Activated CD4-positive, alpha-beta T cell treated with anti-CD3 and anti-CD28 coated beads, Interleukin-2, amount 10 ng/mL, durations not matched to agents 7 days and 5 days (primary cell): ENCODE results near the gene INSIG1. TPM values are rescaled to one million over a fixed set of nuclear protein-coding genes. Genes with fewer than 3 reads are reported as not detected.
A peak's percentile ranks its signal among the peaks of the same experiment; 100 is the strongest.

Experiments used
- CTCF ChIA-PET: fragments of 350-600 bp; sonication (Branson Sonifier 250); formaldehyde crosslinking; loops from one replicate; lab custom pipeline; 2021; ENCODE audit warnings: antibody characterized with exemption; lab: Charles Lee
- POLR2A ChIA-PET: fragments of 350-600 bp; sonication (Branson Sonifier 250); formaldehyde crosslinking; loops from one replicate; lab custom pipeline; 2021; ENCODE audit warnings: antibody characterized with exemption; lab: Charles Lee
- DNase-seq: peaks from one replicate; pipeline ENCODE4 v3.0.0-alpha.2; 2020
- H3K27ac Mint-ChIP-seq: one replicate; pipeline ENCODE4 v1.8.0; 2021; ENCODE audit warnings: mild to moderate bottlenecking, moderate library complexity, mixed read lengths
- H3K27me3 Mint-ChIP-seq: one replicate; pipeline ENCODE4 v1.8.0; 2021; ENCODE audit warnings: mixed read lengths
- H3K36me3 Mint-ChIP-seq: one replicate; pipeline ENCODE4 v1.8.0; 2021; ENCODE audit warnings: low read depth, mixed read lengths
- H3K4me1 Mint-ChIP-seq: one replicate; pipeline ENCODE4 v1.8.0; 2021; ENCODE audit warnings: mixed read lengths
- H3K4me3 Mint-ChIP-seq: one replicate; pipeline ENCODE4 v1.8.0; 2021; ENCODE audit warnings: mild to moderate bottlenecking, moderate library complexity, mixed read lengths
- H3K9me3 Mint-ChIP-seq: one replicate; pipeline ENCODE4 v1.8.0; 2021; ENCODE audit warnings: mixed read lengths
- total RNA-seq, 2 experiments: library from RNA; stranded (reverse); gene quantifications; one replicate each; pipeline ENCODE4 v1.2.3, GENCODE V29; 2021

The INSIG1 gene
- total RNA-seq, 2 experiments from 2014 or later, result 69.3 to 71.2 TPM

DNA sequence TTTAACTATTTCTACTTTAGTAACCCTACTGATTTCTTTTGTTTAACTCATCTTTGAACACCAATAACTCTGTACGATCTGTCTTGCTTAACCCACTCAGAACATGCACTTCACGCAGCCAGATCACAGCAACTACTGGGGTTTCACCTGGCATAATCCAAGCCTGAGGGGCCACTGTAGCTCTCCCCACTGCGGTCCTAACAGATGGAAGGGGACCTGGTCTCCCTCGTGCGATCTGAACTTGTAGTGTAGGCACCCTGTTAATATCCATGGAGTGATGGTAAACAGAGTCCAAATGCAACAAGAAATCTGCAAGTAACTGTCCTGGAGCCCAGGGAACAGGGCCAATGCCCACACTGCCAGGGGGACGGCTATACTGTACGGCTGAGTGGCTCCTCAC, 45.5 kb downstream of the INSIG1 start:
- ChIA-PET CTCF (interaction anchor here (0.8 kb wide), 1 partner anchor 250 kb away, joined by 3 read pairs; no protein-coding TSS in a partner anchor), POLR2A (no interaction called here)
- no peak for DNase-seq
- H3K4me1 Mint-ChIP-seq, result peaks cover 10% of the 10 kb centered on the region
- no peaks in the 10 kb centered on the region for H3K9me3 Mint-ChIP-seq
- H3K27ac Mint-ChIP-seq, result no peak overlapping the region
- peaks cover 11% of the 10 kb centered on the region for H3K27me3 Mint-ChIP-seq
- no peaks in the 10 kb centered on the region for H3K36me3 Mint-ChIP-seq
- H3K4me3 Mint-ChIP-seq, result no peak overlapping the region

DNA sequence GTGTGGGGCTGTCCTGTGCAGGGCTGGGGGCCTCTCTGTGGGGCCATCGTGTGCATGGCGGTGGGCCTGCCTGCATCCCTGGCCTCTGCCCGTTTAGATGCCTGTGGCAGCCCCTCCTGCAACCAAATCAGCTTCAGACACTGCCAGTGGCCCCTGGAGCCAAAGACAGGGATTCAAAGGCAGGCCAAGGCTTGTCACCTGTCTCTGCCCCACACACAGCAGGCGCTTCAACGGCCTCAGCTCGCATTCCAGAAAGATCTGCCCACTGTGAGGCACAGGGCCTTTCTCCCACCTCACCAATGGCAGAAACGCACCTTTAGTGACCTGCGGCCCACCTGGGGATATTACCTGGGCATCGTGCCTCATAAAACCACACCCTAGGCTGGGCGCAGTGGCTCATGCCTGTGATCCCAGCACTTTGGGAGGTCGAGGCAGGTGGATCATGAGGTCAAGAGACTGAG, 46.0 kb downstream of the INSIG1 start:
- peaks cover 11% of the 10 kb centered on the region for H3K27me3 Mint-ChIP-seq
- H3K9me3 Mint-ChIP-seq, result no peaks in the 10 kb centered on the region
- no peak for DNase-seq
- no peaks in the 10 kb centered on the region for H3K36me3 Mint-ChIP-seq
- H3K27ac Mint-ChIP-seq, result peak overlapping the region; percentile 11
- CTCF ChIA-PET, result interaction anchor here (1.7 to 2.0 kb wide), 3 partner anchors 91 to 161 kb away, joined by 4 to 5 read pairs (median 4); no protein-coding TSS in a partner anchor
- POLR2A ChIA-PET, result no interaction called here
- H3K4me1 Mint-ChIP-seq, result peaks cover 9% of the 10 kb centered on the region
- no peak overlapping the region for H3K4me3 Mint-ChIP-seq

DNA sequence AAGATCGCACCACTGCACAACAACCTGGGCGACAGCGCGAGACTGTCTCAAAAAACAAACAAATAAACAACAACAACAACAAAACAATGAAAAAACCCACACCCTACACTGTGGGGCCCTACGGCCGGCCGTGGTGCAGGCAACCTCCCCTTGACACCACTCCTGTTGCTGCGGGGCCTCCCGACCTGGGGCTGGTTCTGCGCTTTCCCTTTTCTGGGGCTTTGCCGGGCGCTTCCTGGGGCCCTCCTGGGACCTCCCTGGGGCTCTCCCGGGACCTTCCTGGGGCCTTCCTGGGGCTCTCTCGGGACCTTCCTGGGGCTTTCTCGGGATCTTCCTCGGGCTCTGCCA, 46.6 kb downstream of the INSIG1 start:
- POLR2A ChIA-PET, result no interaction called here
- Mint-ChIP-seq H3K27ac (peak overlapping the region; percentile 12), H3K4me1 (peaks cover 3% of the 10 kb centered on the region), H3K27me3 (peaks cover 11% of the 10 kb centered on the region), H3K4me3 (no peak overlapping the region), H3K9me3 (no peaks in the 10 kb centered on the region), H3K36me3 (no peaks in the 10 kb centered on the region)
- CTCF ChIA-PET, result interaction anchor here (0.6 to 2.0 kb wide), 31 partner anchors 7 to 430 kb away, joined by 3 to 16 read pairs (median 4); partner anchors contain the start of gene INSIG1
- no peak for DNase-seq

- H3K27me3 Mint-ChIP-seq, result peaks cover 11% of the 10 kb centered on the region
Measured at GRCh38 chr7:155344618-155345433, 47.1 kb downstream of the INSIG1 start.

DNA sequence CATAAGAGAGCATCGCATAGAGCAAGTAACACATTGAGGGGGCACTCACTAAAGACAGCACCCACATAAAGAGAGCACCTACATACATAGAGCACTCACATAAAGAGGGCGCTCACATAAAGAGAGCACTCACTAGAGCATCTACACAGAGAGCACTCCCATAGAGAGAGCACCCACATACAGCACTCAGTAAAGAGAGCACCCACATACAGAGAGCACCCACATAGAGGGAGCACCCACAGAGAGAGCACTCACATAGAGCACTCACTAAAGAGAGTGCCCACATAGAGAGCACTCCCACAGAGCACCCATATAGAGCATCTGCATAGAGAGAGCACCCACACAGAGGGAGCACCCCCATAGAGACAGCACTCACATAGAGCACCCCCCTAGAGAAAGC, 47.8 kb downstream of the INSIG1 start:
- CTCF ChIA-PET, result interaction anchor here (0.6 to 2.0 kb wide), 33 partner anchors 9 to 432 kb away, joined by 3 to 16 read pairs (median 4); partner anchors contain the start of genes INSIG1 and PAXIP1
- POLR2A ChIA-PET, result no interaction called here
- no peak for DNase-seq
- Mint-ChIP-seq H3K4me1 (peaks cover 3% of the 10 kb centered on the region), H3K4me3 (no peak overlapping the region), H3K27ac (no peak overlapping the region), H3K27me3 (peaks cover 11% of the 10 kb centered on the region), H3K36me3 (no peaks in the 10 kb centered on the region), H3K9me3 (no peaks in the 10 kb centered on the region)

More at GRCh38 chr7:155344618-155345433, 47.1 kb downstream of the INSIG1 start:
- peak overlapping the region; percentile 12 for H3K27ac Mint-ChIP-seq
- peak; percentile 78 for DNase-seq
- H3K4me1 Mint-ChIP-seq, result peaks cover 3% of the 10 kb centered on the region
- peak overlapping the region; percentile 20 for H3K4me3 Mint-ChIP-seq
- H3K9me3 Mint-ChIP-seq, result no peaks in the 10 kb centered on the region
- CTCF ChIA-PET, result interaction anchor here (0.6 to 2.0 kb wide), 39 partner anchors 8 to 431 kb away, joined by 3 to 16 read pairs (median 4); partner anchors contain the start of genes INSIG1 and PAXIP1
- POLR2A ChIA-PET, result no interaction called here
- H3K36me3 Mint-ChIP-seq, result no peaks in the 10 kb centered on the region

DNA sequence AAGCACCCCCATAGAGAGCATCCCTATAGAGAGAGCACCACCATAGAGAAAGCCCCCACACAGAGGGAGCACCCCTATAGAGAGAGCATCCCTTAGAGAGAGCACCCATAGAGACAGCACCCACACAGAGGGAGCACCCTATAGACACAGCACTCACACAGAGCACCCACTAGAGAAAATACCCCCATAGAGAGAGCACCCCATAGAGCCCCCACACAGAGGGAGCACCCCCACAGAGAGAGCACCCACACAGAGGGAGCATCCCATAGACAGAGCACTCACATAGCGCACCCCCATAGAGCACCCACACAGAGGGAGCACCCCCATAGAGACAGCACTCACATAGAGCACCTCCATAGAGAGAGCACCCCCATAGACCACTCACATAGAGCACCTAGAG, 48.6 kb downstream of the INSIG1 start:
- DNase-seq, result no peak
- Mint-ChIP-seq H3K4me1 (peaks cover 3% of the 10 kb centered on the region), H3K36me3 (no peaks in the 10 kb centered on the region), H3K9me3 (no peaks in the 10 kb centered on the region), H3K27ac (no peak overlapping the region), H3K27me3 (peaks cover 11% of the 10 kb centered on the region), H3K4me3 (no peak overlapping the region)
- CTCF ChIA-PET, result no interaction called here
- POLR2A ChIA-PET, result no interaction called here

DNA sequence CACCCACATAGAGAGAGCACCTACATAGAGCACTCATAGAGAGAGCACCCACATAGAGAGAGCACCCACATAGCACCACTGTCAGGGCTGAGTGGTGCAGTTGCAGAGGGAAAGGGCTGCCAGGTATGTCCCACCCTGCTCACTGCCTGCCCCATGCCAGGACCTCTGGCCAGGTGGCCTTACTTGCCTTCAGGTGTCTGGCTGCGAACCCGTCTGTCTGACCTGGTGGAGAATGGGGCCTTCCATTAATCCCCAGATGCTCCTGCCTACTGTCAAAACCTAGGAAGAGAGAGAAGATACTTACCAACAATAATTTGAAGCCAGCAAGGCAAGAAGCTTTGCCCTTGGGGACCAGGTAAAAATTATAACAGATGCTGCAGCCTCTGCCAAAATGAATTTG, 51.1 kb downstream of the INSIG1 start:
- Mint-ChIP-seq H3K4me1 (peaks cover 3% of the 10 kb centered on the region), H3K27me3 (peaks cover 3% of the 10 kb centered on the region), H3K4me3 (no peak overlapping the region), H3K27ac (no peak overlapping the region), H3K36me3 (no peaks in the 10 kb centered on the region), H3K9me3 (no peaks in the 10 kb centered on the region)
- POLR2A ChIA-PET, result no interaction called here
- CTCF ChIA-PET, result no interaction called here
- DNase-seq, result no peak

GRCh38 chr7:155349601-155350331, 52.1 kb downstream of the INSIG1 start:
- H3K27me3 Mint-ChIP-seq, result peaks cover 3% of the 10 kb centered on the region
- no peak overlapping the region for H3K27ac Mint-ChIP-seq
- no peaks in the 10 kb centered on the region for H3K9me3 Mint-ChIP-seq
- no peak overlapping the region for H3K4me3 Mint-ChIP-seq
- peaks cover 3% of the 10 kb centered on the region for H3K4me1 Mint-ChIP-seq
- no peak for DNase-seq
- CTCF ChIA-PET, result no interaction called here
- no peaks in the 10 kb centered on the region for H3K36me3 Mint-ChIP-seq
- POLR2A ChIA-PET, result no interaction called here

DNA sequence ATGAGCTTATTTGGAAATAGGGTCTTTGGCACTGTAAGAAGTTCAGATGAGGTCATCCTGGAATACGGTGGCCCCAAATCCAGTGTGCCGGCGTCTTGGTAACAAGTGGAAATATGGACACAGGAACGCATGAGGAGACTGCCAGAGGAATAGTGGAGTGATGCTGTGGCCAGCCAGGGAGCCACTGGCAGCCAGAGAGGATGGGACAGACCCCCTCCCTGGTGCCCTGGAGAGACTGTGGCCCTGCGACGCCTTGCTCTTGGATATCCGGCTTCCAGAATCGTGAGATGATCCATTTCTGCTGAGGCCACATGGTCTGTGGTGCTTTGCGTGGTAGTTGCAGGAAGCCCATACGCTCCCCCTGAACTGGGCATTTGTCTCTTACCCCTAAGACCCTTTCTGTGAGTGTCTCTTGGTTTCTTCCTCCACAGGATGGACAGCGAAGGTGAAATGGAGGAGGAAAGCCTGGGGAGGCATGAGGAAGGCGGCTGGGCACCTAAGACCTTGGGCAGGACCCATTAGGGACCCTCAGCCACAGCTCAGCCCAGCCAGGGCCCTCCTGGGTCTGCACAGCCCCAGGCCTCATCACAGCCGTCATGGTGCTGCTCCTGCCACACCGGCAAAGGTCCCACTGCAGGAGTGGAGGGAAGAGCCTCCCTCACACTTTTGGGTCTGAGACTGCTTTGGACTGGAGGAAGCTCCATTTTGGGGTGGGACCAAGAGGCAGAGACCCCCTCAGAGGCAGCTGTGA, 53.6 kb downstream of the INSIG1 start:
- H3K27me3 Mint-ChIP-seq, result no peaks in the 10 kb centered on the region
- H3K4me1 Mint-ChIP-seq, result no peaks in the 10 kb centered on the region
- POLR2A ChIA-PET, result no interaction called here
- H3K4me3 Mint-ChIP-seq, result no peak overlapping the region
- H3K27ac Mint-ChIP-seq, result no peak overlapping the region
- DNase-seq, result no peak
- CTCF ChIA-PET, result no interaction called here
- no peaks in the 10 kb centered on the region for H3K9me3 Mint-ChIP-seq
- no peaks in the 10 kb centered on the region for H3K36me3 Mint-ChIP-seq

GRCh38 chr7:155352076-155352752, 54.5 kb downstream of the INSIG1 start:
- H3K36me3 Mint-ChIP-seq, result no peaks in the 10 kb centered on the region
- ChIA-PET POLR2A (no interaction called here), CTCF (interaction anchor here (0.9 kb wide), 1 partner anchor 437 kb away, joined by 3 read pairs; no protein-coding TSS in a partner anchor)
- H3K4me1 Mint-ChIP-seq, result no peaks in the 10 kb centered on the region
- peaks cover 4% of the 10 kb centered on the region for H3K27me3 Mint-ChIP-seq
- no peak for DNase-seq
- H3K27ac Mint-ChIP-seq, result no peak overlapping the region
- no peaks in the 10 kb centered on the region for H3K9me3 Mint-ChIP-seq
- H3K4me3 Mint-ChIP-seq, result no peak overlapping the region

DNA sequence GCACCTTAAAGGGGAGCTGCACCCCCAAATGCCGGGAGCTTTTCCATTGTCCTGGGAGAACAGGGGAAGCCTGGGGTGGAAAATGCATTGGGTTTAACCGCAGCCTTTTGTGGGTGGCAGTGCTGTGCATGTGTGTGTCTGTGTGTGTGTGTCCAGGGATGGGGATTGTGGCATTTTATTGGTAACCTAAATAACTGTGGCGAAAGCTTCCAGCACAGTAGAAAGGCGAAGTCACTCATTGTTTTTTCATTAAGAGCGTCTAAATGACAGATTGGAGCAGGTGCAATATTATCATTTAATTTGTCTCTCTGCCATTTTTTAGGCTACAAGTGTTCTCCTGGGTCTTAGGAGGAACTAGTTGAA, 55.1 kb downstream of the INSIG1 start:
- ChIA-PET POLR2A (no interaction called here), CTCF (interaction anchor here (0.9 kb wide), 1 partner anchor 438 kb away, joined by 3 read pairs; no protein-coding TSS in a partner anchor)
- DNase-seq, result no peak

More for the DNA sequence above, 55.1 kb downstream of the INSIG1 start:
- no peaks in the 10 kb centered on the region for H3K9me3 Mint-ChIP-seq
- H3K27ac Mint-ChIP-seq, result no peak overlapping the region
- H3K4me1 Mint-ChIP-seq, result no peaks in the 10 kb centered on the region
- H3K4me3 Mint-ChIP-seq, result no peak overlapping the region
- H3K27me3 Mint-ChIP-seq, result peaks cover 4% of the 10 kb centered on the region
- no peaks in the 10 kb centered on the region for H3K36me3 Mint-ChIP-seq
